Hematopoietic multipotent progenitor cell treated with erythropoietin and hydrocortisone succinate and interleukin-3 and kit ligand, for 17 days (in vitro differentiated cells): ENCODE results near the gene PEX16.

ENCODE experiments used
- DNase-seq: peaks from one replicate; pipeline ENCODE4 v3.0.0-alpha.2; 2015; ENCODE audit warnings: low spot score

PEX16 gene

GRCh38 chr11:45897556-45897955 lies 20.1 kb downstream of the PEX16 start:
- DNase-seq, result no peak

GRCh38 chr11:45896422-45896984 lies 21.2 kb downstream of the PEX16 start:
- DNase-seq, result no peak

- no peak for DNase-seq
Observed at GRCh38 chr11:45895553-45896259, 22.0 kb downstream of the PEX16 start.

- DNase-seq, result no peak
Observed at GRCh38 chr11:45894555-45895247, 23.0 kb downstream of the PEX16 start.

GRCh38 chr11:45892856-45893255 lies 24.8 kb downstream of the PEX16 start:
- no peak for DNase-seq

- no peak for DNase-seq
Observed at GRCh38 chr11:45890886-45891550, 26.7 kb downstream of the PEX16 start.

GRCh38 chr11:45889966-45890365 lies 27.7 kb downstream of the PEX16 start:
- no peak for DNase-seq

- no peak for DNase-seq
Observed at GRCh38 chr11:45889555-45889954, 28.1 kb downstream of the PEX16 start.

- DNase-seq, result no peak
Observed at GRCh38 chr11:45887587-45887986, 30.1 kb downstream of the PEX16 start.

- DNase-seq, result no peak
Observed at GRCh38 chr11:45886816-45887520, 30.7 kb downstream of the PEX16 start.

GRCh38 chr11:45885921-45886721 lies 31.6 kb downstream of the PEX16 start:
- DNase-seq, result no peak

- peak; percentile 33 for DNase-seq
Observed at GRCh38 chr11:45885274-45885920, 32.3 kb downstream of the PEX16 start, which contains the start of gene MAPK8IP1. Gene MAPK8IP1, plus strand, starts transcription at chr11:45885651. Its CDS starts 170 bp downstream, at chr11:45885821.

GRCh38 chr11:45884596-45885185 lies 33.0 kb downstream of the PEX16 start:
- DNase-seq, result no peak

GRCh38 chr11:45881708-45882368 lies 35.8 kb downstream of the PEX16 start:
- no peak for DNase-seq

- DNase-seq, result no peak
Observed at GRCh38 chr11:45880772-45881570, 36.7 kb downstream of the PEX16 start.

GRCh38 chr11:45879803-45880686 lies 37.6 kb downstream of the PEX16 start:
- DNase-seq, result no peak

GRCh38 chr11:45877845-45878244 lies 39.8 kb downstream of the PEX16 start:
- DNase-seq, result no peak

- no peak for DNase-seq
Observed at GRCh38 chr11:45877221-45877620, 40.5 kb downstream of the PEX16 start.
